Transverse colon (tissue), 4 donors: ENCODE measurements around the gene PIM3. TPM values are rescaled to one million over a fixed set of nuclear protein-coding genes. Genes with fewer than 3 reads are reported as not detected.
A peak's percentile ranks its signal among the peaks of the same experiment; 100 is the strongest.

Experiments
- DNase-seq: peaks from one replicate; pipeline ENCODE4 v3.0.0-alpha.2; 2019
- H3K27ac ChIP-seq, 4 donors: fragments of 200-600 bp; sonication (generic); 2 replicates each; pipeline ENCODE4 v1.5.1; 2016 to 2018; ENCODE audit warnings: inconsistent platforms in 4 of 4
- H3K27me3 ChIP-seq: fragments of 200-600 bp; sonication (generic); 2 replicates; pipeline ENCODE4 v1.5.1; 2017; ENCODE audit warnings: inconsistent platforms
- H3K36me3 ChIP-seq, 4 donors: fragments of 200-600 bp; sonication (generic); 2 replicates each; pipeline ENCODE4 v1.5.1; 2017 to 2019; ENCODE audit warnings: inconsistent platforms in 4 of 4
- H3K4me1 ChIP-seq, 4 donors: fragments of 200-600 bp; sonication (generic); 2 replicates each; pipeline ENCODE4 v1.5.1; 2017 to 2020; ENCODE audit warnings: inconsistent platforms in 4 of 4
- H3K4me3 ChIP-seq, 4 donors: fragments of 200-600 bp; sonication (generic); 1 replicate in 1 of 4; 2 replicates in 3 of 4; pipeline versions ENCODE4 v1.5.1 to v1.6.1; 2017 to 2019; ENCODE audit warnings: inconsistent platforms in 4 of 4
- H3K9me3 ChIP-seq, 2 donors: fragments of 200-600 bp; sonication (generic); 2 replicates each; pipeline ENCODE4 v1.5.1; 2017 to 2019; ENCODE audit warnings: inconsistent platforms in 2 of 2
- CTCF ChIP-seq, 5 experiments: fragments of 200-600 bp in 3 of 5; fragments of 450-650 bp in 2 of 5; sonication (generic) in 3 of 5; IDR thresholded peaks; 1 replicate in 2 of 5; 2 replicates in 3 of 5; pipeline ENCODE4 v1.5.1; 2016 to 2017; ENCODE audit warnings: antibody characterized with exemption in 5 of 5, inconsistent platforms in 3 of 5, mild to moderate bottlenecking in 2 of 5, moderate library complexity in 1 of 5
- EP300 ChIP-seq: sonication (generic); formaldehyde crosslinking; IDR thresholded peaks from one replicate; pipeline ENCODE4 v1.6.1; 2017; ENCODE audit warnings: antibody characterized with exemption, low read depth
- POLR2A ChIP-seq: fragments of 450-650 bp; IDR thresholded peaks from one replicate; pipeline ENCODE4 v1.6.1; 2016; ENCODE audit warnings: antibody characterized with exemption, mild to moderate bottlenecking, moderate library complexity
- POLR2AphosphoS5 ChIP-seq, 3 donors: sonication (generic); formaldehyde crosslinking; IDR thresholded peaks; one replicate each; pipeline ENCODE4 v1.6.1; 2016; ENCODE audit warnings: antibody characterized with exemption in 3 of 3
- WGBS, 2 donors: methylation state at CpG; one replicate each; pipeline ENCODE4 v1.1.5; 2018; ENCODE audit warnings: low coverage in 1 of 2; 5-methylcytosine and 5-hydroxymethylcytosine counted together
- in situ Hi-C, 4 donors: fragments of 200-750 bp; cut with MboI; loops; one replicate each; pipeline versions ENCODE4 v1.15.0 to v1.15.1; 2017; ENCODE audit warnings: low sequenced_read_pairs in 3 of 4, low pct_ligation_motif_present in 1 of 4, low pct_unique_long_range_greater_than_20kb in 1 of 4
- intact Hi-C: fragments of 100-400 bp; cut with DNase I; formaldehyde crosslinking; loops from one replicate; pipeline ENCODE4 v1.15.1; 2023; ENCODE audit warnings: low total_unique reads
- total RNA-seq, 4 donors: library from RNA; depleted of rRNA; stranded (reverse); fragments of >200 nt; gene quantifications; one replicate each; pipeline ENCODE4 v1.1.0, GENCODE V29; 2016

PIM3 gene
- total RNA-seq, 4 donors from 2014 or later: 115 to 290 (median 147) TPM

GRCh38 chr22:49951000-49951677, 9.4 kb upstream of the PIM3 start:
- H3K4me3 ChIP-seq: no peak overlapping the region
- peak overlapping the region; percentile 90 to 97 (median 94) for H3K27ac ChIP-seq
- TF ChIP-seq POLR2AphosphoS5 (IDR thresholded peaks at IDR 0.05) (peak; percentile 66 to 92 (median 86)), POLR2A (peak; percentile 77), EP300 (peak; percentile 79), CTCF (IDR thresholded peaks at IDR 0.05) (no peak)
- H3K9me3 ChIP-seq: no peaks in the 10 kb centered on the region
- H3K4me1 ChIP-seq: peaks cover 19 to 57% (median 54%) of the 10 kb centered on the region in 4 donors
- no peaks in the 10 kb centered on the region for H3K27me3 ChIP-seq
- intact Hi-C loops (no loop called here), in situ Hi-C loops (loop anchor here in 1 of 4 donors (25.0 kb wide), 1 partner anchor 89 kb away; the partner anchor contains the start of gene ZBED4)
- no peaks in the 10 kb centered on the region for H3K36me3 ChIP-seq
- 51 to 79% methylated on average over 6 to 24 of the region's 28 CpGs for WGBS, 2 donors
- peak; percentile 92 for DNase-seq

DNA sequence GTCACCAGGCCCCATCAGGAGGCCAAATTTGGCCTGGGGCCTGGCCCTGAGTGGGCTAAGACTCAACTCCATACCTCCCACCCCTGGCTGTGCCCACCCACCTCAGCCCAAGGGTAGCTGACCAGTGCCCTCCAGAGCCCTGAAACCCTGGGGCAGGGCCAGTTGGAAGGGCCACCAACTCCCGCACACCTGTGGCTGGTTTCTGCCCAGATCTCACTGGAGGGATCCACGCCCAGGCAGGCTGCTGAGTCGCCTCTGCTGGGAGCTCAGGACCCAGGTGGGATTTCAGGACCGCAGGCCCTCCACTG, 8.9 kb upstream of the PIM3 start:
- H3K27me3 ChIP-seq: no peaks in the 10 kb centered on the region
- no peak for TF ChIP-seq POLR2AphosphoS5 (IDR thresholded peaks at IDR 0.05)
- 48% methylated on average over 4 of the region's 4 CpGs; no CpG with 5 or more reads in 1 of the 2 donors for WGBS, 2 donors
- no peaks in the 10 kb centered on the region for H3K36me3 ChIP-seq
- H3K9me3 ChIP-seq: no peaks in the 10 kb centered on the region
- in situ Hi-C loops: loop anchor here in 1 of 4 donors (25.0 kb wide), 1 partner anchor 89 kb away; the partner anchor contains the start of gene ZBED4
- no peak for DNase-seq
- H3K27ac ChIP-seq: peak overlapping the region; percentile 90 to 97 (median 94)
- H3K4me3 ChIP-seq: no peak overlapping the region
- intact Hi-C loops: no loop called here
- H3K4me1 ChIP-seq: peaks cover 19 to 52% (median 51%) of the 10 kb centered on the region in 4 donors

DNA sequence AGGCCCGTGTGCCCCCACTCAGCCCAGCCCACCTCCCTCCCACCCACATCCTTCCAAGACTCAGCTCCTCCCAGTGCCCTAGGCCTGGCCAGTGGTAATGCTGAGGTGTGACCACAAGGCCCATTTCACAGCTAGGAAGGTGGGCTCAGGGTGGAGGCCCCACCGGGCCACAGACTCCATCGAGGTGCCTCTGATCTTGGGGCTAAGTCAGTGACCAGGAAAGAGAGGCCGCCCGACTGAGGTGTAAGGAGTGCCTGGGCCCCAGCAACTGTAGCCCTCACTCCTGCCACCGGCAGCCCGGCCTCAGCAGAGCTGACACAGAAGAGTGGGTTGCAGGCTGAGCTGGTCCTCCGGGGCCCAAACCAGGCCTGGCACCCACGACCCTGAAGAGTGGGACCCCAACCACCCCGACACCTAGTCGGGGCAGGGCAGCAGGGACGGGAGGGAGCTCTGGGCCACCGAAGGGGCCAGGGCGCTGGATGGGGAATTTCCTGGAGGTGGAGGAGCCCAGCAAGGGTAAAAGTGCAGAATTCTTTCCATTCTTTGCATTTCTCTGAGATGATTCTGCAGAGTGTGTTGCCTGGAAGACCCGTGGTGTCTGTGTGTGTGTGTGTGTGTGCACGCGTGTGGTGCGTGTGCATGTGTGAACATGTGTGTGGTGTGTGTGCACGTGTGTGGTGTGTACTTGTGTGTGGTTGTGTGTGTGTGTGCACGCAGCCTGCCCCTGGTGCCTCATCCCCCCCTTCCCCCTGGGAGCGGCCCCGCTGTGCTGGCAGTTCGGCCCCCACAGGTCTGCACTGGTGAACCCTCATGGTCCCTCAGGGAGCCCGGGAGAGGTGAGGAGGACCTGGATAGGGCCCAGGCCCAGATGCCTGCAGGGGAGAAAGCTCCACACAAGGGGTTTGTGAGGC, 8.3 kb upstream of the PIM3 start:
- TF ChIP-seq EP300 (no peak), POLR2A (no peak), POLR2AphosphoS5 (IDR thresholded peaks at IDR 0.05) (no peak), CTCF (IDR thresholded peaks at IDR 0.05) (no peak)
- Histone ChIP-seq H3K27ac (peak overlapping the region; percentile 90 to 97 (median 94)), H3K4me3 (no peak overlapping the region), H3K9me3 (no peaks in the 10 kb centered on the region), H3K36me3 (no peaks in the 10 kb centered on the region), H3K27me3 (no peaks in the 10 kb centered on the region), H3K4me1 (peaks cover 19 to 46% (median 45%) of the 10 kb centered on the region in 4 donors)
- intact Hi-C loops: no loop called here
- WGBS, 2 donors: 59% methylated on average over 21 of the region's 24 CpGs; no CpG with 5 or more reads in 1 of the 2 donors
- in situ Hi-C loops: loop anchor here in 1 of 4 donors (25.0 kb wide), 1 partner anchor 90 kb away; the partner anchor contains the start of gene ZBED4
- no peak for DNase-seq

- intact Hi-C loops (no loop called here), in situ Hi-C loops (loop anchor here in 1 of 4 donors (25.0 kb wide), 1 partner anchor 91 kb away; the partner anchor contains the start of gene ZBED4)
- TF ChIP-seq CTCF (IDR thresholded peaks at IDR 0.05): no peak
- Histone ChIP-seq H3K36me3 (no peaks in the 10 kb centered on the region), H3K27ac (peak overlapping the region; percentile 90 to 97 (median 94)), H3K4me3 (no peak overlapping the region), H3K27me3 (no peaks in the 10 kb centered on the region), H3K4me1 (peaks cover 19 to 48% (median 39%) of the 10 kb centered on the region in 4 donors), H3K9me3 (no peaks in the 10 kb centered on the region)
- DNase-seq: no peak
- WGBS, 2 donors: 76% methylated on average over 18 of the region's 20 CpGs; no CpG with 5 or more reads in 1 of the 2 donors
Measured at GRCh38 chr22:49953027-49953679, 7.4 kb upstream of the PIM3 start.
